Keratinocyte (primary cell): ENCODE data around the gene LOXL4.

Experiments
- CTCF ChIP-seq, 3 experiments: IDR thresholded peaks in 1 of 3; conservative IDR thresholded peaks in 1 of 3; optimal IDR thresholded peaks in 1 of 3; 2 replicates in 2 of 3; 3 replicates in 1 of 3; pipeline versions ENCODE3 to v1.5.1; 2011; ENCODE audit warnings: low read length in 3 of 3, mild to moderate bottlenecking in 3 of 3, moderate library complexity in 2 of 3, control low read depth in 1 of 3, inconsistent platforms in 1 of 3; ENCODE audit not compliant: insufficient read depth in 2 of 3; ENCODE audit errors: extremely low read depth in 1 of 3
- EZH2 ChIP-seq: IDR thresholded peaks from one replicate; pipeline ENCODE4 v1.6.1; 2012; ENCODE audit warnings: inconsistent platforms, mild to moderate bottlenecking, low read length, moderate library complexity

- TF ChIP-seq EZH2, result no peak
- no peak for TF ChIP-seq CTCF (optimal IDR thresholded peaks at IDR 0.05 in 1 of 3, IDR thresholded peaks at IDR 0.05 in 1 of 3, conservative IDR thresholded peaks at IDR 0.05 in 1 of 3; ENCODE audit: extremely low read depth in 1 of 3, insufficient read depth in 2 of 3, low read length in 3 of 3)
These were observed 2.2 kb upstream of the LOXL4 start for GRCh38 chr10:98270073-98270740.
